Measurements from ENCODE around the gene PPEF2. TPM values are rescaled to one million over a fixed set of nuclear protein-coding genes. Genes with fewer than 3 reads are reported as not detected.
"Not testable (repeated sequence)": the region's sequence is repeated elsewhere in the genome, so short reads cannot be mapped to it uniquely, and the experiment has no call there.

Gene PPEF2
- total RNA-seq, 1 experiment from 2014 or later: not detected

DNA sequence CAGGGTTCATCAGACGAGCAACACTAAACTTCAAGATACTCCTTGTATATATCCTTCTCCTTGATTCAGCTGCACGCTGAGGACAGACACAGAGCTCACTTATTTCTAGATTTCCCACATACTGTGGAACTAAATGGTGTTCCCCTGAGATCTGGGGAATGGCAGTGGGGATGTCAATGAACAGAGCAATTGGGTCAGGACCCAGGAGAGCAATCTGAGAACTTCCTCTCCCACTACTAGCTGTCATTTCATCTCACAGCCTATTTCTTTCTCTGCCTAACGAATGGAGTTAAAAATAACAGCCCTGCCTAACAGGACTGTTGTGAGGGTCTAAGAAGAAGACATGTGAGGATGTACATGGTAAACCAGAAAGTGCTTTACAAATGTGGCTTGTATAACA is 27.9 kb upstream of the PPEF2 start:
- POLR2A ChIA-PET (ENCODE audit: low non-redundant PET): no interaction called here
- H3K36me3 ChIP-seq (ENCODE audit: insufficient read depth, low read length, poor library complexity, severe bottlenecking): no peaks in the 10 kb centered on the region
- no peaks in the 10 kb centered on the region for H3K27me3 ChIP-seq (replicated peaks; ENCODE audit: insufficient read depth, low read depth, low read length, poor library complexity)
- H3K27ac ChIP-seq (ENCODE audit: low read depth, low read length, poor library complexity, severe bottlenecking): no peak overlapping the region
- CTCF ChIA-PET: no interaction called here
- no peak overlapping the region for H3K4me3 ChIP-seq (ENCODE audit: low read depth, low read length, poor library complexity, severe bottlenecking)
- no peaks in the 10 kb centered on the region for H3K4me1 ChIP-seq (ENCODE audit: insufficient read depth, low read length, poor library complexity, severe bottlenecking)
- H3K9me3 ChIP-seq (ENCODE audit: low read depth, low read length, poor library complexity, severe bottlenecking): no peaks in the 10 kb centered on the region
- no peak for TF ChIP-seq EZH2 (IDR thresholded peaks at IDR 0.05; ENCODE audit: borderline replicate concordance, low read depth, low read length, poor library complexity, severe bottlenecking)
- TF ChIP-seq, protein P1, sequence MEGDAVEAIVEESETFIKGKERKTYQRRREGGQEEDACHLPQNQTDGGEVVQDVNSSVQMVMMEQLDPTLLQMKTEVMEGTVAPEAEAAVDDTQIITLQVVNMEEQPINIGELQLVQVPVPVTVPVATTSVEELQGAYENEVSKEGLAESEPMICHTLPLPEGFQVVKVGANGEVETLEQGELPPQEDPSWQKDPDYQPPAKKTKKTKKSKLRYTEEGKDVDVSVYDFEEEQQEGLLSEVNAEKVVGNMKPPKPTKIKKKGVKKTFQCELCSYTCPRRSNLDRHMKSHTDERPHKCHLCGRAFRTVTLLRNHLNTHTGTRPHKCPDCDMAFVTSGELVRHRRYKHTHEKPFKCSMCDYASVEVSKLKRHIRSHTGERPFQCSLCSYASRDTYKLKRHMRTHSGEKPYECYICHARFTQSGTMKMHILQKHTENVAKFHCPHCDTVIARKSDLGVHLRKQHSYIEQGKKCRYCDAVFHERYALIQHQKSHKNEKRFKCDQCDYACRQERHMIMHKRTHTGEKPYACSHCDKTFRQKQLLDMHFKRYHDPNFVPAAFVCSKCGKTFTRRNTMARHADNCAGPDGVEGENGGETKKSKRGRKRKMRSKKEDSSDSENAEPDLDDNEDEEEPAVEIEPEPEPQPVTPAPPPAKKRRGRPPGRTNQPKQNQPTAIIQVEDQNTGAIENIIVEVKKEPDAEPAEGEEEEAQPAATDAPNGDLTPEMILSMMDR (conservative IDR thresholded peaks at IDR 0.05; ENCODE audit: low read depth, low read length): no peak
- intact Hi-C loops (cut with micrococcal nuclease; ENCODE audit: unreplicated experiment): no loop called here
- no TSS peak for BruUV-seq (replicated peaks)
- no peak for DNase-seq (ENCODE audit: low spot score)

GRCh38 chr4:75924916-75925315 is 22.7 kb upstream of the PPEF2 start:
- H3K4me3 ChIP-seq (ENCODE audit: low read depth, low read length, poor library complexity, severe bottlenecking); H3K9me3 ChIP-seq (ENCODE audit: low read depth, low read length, poor library complexity, severe bottlenecking); H3K27ac ChIP-seq (ENCODE audit: low read depth, low read length, poor library complexity, severe bottlenecking); BruUV-seq (replicated peaks); H3K4me1 ChIP-seq (ENCODE audit: insufficient read depth, low read length, poor library complexity, severe bottlenecking); H3K36me3 ChIP-seq (ENCODE audit: insufficient read depth, low read length, poor library complexity, severe bottlenecking); CTCF ChIA-PET; intact Hi-C loops (cut with micrococcal nuclease; ENCODE audit: unreplicated experiment); DNase-seq (ENCODE audit: low spot score); H3K27me3 ChIP-seq (replicated peaks; ENCODE audit: insufficient read depth, low read depth, low read length, poor library complexity): not testable (repeated sequence)
- POLR2A ChIA-PET (ENCODE audit: low non-redundant PET): interaction anchor here (0.6 kb wide), 1 partner anchor 282 kb away, joined by 3 read pairs; no protein-coding TSS in a partner anchor

DNA sequence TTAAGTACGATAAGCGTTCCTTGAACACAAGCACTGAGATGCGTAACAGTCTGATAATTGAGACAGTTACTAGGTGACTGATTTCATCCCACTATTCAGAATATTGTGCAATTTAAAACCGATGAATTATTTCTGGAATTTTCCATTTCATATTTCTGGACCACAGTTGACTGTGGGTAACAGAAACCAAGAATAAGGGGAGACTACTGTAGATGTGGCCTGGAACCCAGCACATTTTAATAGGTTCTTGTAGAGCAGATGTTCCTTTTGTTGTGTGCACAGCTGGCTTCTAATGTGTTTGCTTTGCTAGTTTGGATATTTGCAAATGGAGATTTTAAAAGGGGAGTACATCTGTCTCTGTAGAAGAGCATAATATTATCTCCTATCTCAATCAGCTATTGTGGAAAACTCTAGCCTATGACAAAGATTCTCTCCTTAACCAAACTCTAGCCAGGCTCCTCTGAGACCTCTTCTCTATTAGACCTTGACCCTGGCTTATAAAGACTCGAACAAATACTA is 22.1 kb upstream of the PPEF2 start:
- POLR2A ChIA-PET (ENCODE audit: low non-redundant PET): no interaction called here
- Histone ChIP-seq H3K4me1 (ENCODE audit: insufficient read depth, low read length, poor library complexity, severe bottlenecking) (peaks cover 4% of the 10 kb centered on the region), H3K9me3 (ENCODE audit: low read depth, low read length, poor library complexity, severe bottlenecking) (no peaks in the 10 kb centered on the region), H3K27me3 (replicated peaks; ENCODE audit: insufficient read depth, low read depth, low read length, poor library complexity) (no peaks in the 10 kb centered on the region), H3K27ac (ENCODE audit: low read depth, low read length, poor library complexity, severe bottlenecking) (no peak overlapping the region), H3K4me3 (ENCODE audit: low read depth, low read length, poor library complexity, severe bottlenecking) (no peak overlapping the region), H3K36me3 (ENCODE audit: insufficient read depth, low read length, poor library complexity, severe bottlenecking) (no peaks in the 10 kb centered on the region)
- intact Hi-C loops (cut with micrococcal nuclease; ENCODE audit: unreplicated experiment): no loop called here
- no peak for TF ChIP-seq EZH2 (IDR thresholded peaks at IDR 0.05; ENCODE audit: borderline replicate concordance, low read depth, low read length, poor library complexity, severe bottlenecking)
- TF ChIP-seq, protein P1 (conservative IDR thresholded peaks at IDR 0.05; ENCODE audit: low read depth, low read length): no peak
- DNase-seq (ENCODE audit: low spot score): no peak
- BruUV-seq (replicated peaks): no TSS peak
- CTCF ChIA-PET: no interaction called here

- peaks cover 4% of the 10 kb centered on the region for H3K4me1 ChIP-seq (ENCODE audit: insufficient read depth, low read length, poor library complexity, severe bottlenecking)
- H3K27me3 ChIP-seq (replicated peaks; ENCODE audit: insufficient read depth, low read depth, low read length, poor library complexity): no peaks in the 10 kb centered on the region
- no peaks in the 10 kb centered on the region for H3K9me3 ChIP-seq (ENCODE audit: low read depth, low read length, poor library complexity, severe bottlenecking)
- BruUV-seq (replicated peaks): no TSS peak
- no peak overlapping the region for H3K27ac ChIP-seq (ENCODE audit: low read depth, low read length, poor library complexity, severe bottlenecking)
- POLR2A ChIA-PET (ENCODE audit: low non-redundant PET): no interaction called here
- no peak overlapping the region for H3K4me3 ChIP-seq (ENCODE audit: low read depth, low read length, poor library complexity, severe bottlenecking)
- no peak for DNase-seq (ENCODE audit: low spot score)
- CTCF ChIA-PET: no interaction called here
- intact Hi-C loops (cut with micrococcal nuclease; ENCODE audit: unreplicated experiment): no loop called here
- no peaks in the 10 kb centered on the region for H3K36me3 ChIP-seq (ENCODE audit: insufficient read depth, low read length, poor library complexity, severe bottlenecking)
- TF ChIP-seq, protein P1 (conservative IDR thresholded peaks at IDR 0.05; ENCODE audit: low read depth, low read length): no peak
- no peak for TF ChIP-seq EZH2 (IDR thresholded peaks at IDR 0.05; ENCODE audit: borderline replicate concordance, low read depth, low read length, poor library complexity, severe bottlenecking)
Observed at GRCh38 chr4:75922588-75922987, 20.3 kb upstream of the PPEF2 start.
